ENCODE results near the gene FAS.

FAS gene

DNA sequence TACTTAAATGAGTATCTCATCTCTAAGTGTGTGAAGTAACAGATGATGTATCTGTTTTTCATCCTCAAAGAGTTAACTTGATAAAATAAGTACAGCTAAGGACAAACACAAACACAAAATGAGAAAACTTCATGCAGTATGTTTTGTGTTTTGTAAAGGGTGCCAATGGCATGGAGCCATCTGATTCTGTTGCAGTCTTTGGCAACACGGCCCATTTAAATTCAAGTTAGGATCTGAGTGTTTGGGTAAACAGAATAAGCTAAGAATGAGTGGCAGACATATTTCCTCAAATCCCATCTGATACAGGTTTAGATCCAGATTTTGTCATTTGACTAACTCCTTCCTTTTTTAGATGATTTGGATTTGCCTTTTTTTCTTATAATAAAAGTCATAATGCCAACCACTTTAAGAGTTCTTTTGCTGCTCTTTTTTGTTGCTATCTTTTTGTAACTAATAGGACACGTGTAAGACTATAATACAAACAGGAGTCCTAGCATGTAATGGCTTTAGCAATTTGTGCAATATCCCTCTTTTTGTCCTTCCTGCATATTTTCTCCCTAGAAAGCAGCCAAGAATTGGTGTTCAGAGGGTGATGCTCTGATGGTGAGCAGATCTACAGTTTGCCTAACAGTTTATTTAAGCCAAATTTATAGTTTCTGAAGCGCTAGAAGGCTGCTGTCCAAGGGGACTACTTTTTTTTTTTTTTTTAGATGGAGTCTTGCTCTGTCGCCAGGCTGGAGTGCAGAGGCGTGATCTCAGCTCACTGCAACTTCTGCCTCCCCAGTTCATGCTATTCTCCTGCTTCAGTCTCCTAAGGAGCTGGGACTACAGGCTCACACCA is 19.2 kb upstream of the FAS start:
- no peak for FAIRE-seq

DNA sequence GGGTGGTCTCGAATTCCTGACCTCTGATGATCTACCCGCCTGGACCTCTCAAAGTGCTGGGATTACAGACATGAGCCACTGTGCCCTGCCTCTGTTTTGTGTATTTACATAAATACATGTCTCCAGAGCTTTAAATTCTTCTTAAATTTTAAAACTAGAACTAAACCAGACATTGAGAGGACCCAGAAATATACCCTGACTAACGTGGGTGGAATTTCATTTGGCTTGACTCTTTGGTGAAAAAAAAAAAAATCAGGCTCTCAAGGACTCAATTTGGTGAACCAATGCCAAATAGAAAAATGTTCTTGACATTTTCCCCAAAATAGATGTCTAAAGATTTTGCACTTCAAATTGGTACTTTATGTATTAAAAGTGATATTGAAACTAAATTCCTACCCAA is 16.6 kb upstream of the FAS start:
- no peak for FAIRE-seq

- no peak for FAIRE-seq
These were observed 15.9 kb upstream of the FAS start for GRCh38 chr10:88974446-88975376.

DNA sequence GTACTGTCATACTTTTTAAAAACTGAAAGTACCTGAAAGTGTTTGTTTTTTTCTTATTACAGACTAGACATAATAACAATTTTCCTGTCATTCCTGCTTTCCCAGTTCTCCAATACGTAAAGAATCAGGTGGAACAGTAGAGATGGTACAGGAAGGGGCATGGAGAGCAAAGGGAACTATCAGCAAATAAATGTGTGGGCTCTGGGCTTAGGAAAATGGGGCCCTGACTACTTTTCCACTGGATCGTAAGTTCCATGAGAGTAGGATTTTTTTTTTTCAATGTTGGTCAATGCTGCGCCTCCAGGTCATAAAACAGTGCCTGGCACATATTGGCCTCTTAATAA is 15.2 kb upstream of the FAS start:
- no peak for FAIRE-seq

GRCh38 chr10:88978463-88978862 is 12.1 kb upstream of the FAS start:
- no peak for FAIRE-seq

DNA sequence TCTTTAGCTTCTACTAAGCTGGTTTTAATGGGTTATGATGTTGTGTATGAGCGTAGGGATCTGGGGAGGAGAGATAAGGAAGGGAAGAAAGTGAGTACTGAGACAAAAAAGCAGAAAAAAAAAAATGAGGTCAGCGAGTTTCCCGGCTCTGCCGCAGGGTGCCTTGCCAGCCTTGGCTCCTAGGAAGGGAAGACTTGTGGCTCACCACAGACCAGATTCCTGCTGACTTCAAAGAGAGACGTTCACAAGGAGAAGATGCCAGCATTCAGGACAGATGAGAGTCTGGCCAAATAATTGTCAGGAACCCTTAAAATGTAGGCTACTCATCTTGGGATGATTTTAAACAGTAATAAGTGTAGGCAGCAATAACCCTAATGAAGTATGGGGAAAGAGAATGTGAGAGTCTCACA is 11.4 kb upstream of the FAS start:
- FAIRE-seq, result no peak

- FAIRE-seq, result no peak
These were observed 11.0 kb upstream of the FAS start for GRCh38 chr10:88979603-88980002.

DNA sequence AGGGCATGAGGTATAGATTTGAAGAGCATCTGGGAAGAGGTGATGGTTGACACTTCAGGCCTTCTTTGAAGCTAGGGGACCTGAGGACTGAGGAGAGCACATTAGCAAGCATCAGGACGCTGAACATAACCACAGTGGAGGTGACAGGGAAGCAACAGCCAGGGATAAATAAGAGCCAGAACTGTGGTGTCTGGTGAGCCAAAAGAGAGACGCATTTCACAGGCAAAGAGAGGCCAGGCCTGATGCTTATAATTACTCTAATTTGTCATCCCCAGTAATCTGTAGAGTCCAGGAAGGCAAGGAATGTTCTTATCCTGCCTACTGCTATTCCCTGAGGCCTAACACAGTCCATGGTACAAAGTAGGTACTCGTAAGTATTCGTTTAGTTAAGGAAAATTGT is 10.4 kb upstream of the FAS start:
- no peak for FAIRE-seq

GRCh38 chr10:88980800-88981199 is 9.8 kb upstream of the FAS start:
- no peak for FAIRE-seq

DNA sequence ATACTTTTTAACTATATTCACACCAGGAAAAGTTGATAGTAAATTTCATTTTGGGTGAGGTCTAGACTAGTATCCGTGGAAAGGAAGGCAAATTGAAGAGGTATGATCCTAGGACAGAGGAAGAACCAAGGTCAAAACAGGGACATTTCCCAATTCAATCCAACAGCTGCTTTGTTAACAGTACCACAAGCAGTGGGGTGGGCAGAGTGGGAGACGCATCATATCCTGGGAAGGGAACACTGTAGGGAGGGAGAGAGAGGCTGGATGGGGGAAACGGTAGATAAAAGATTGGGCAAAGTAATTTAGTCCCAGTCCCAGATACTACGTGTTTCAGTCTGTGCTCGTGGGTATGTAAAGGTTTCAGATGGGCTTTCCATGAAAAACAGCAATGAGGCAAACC is 9.2 kb upstream of the FAS start:
- no peak for FAIRE-seq

GRCh38 chr10:88982366-88982765 is 8.2 kb upstream of the FAS start:
- FAIRE-seq, result no peak

DNA sequence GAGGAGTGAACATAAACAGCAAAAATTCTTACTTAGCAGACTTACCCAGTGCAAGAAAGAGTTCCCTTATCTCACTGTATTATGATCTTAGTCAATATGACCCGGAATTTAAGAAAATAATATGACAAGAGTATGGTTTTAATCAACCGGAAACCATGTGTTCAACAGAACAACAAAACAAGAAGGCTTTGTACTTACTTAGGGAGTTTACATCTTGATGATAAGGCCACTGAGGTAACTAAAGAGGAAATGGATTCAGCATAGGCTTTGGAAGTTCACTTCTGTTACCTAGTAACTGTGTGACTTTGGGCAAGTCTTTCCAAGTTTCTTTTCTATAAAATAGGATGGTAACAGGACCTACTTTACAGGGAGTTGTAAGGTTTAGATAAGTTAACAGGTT is 7.4 kb upstream of the FAS start:
- no peak for FAIRE-seq

- FAIRE-seq, result no peak
These were observed 6.7 kb upstream of the FAS start for GRCh38 chr10:88983939-88984338.

- FAIRE-seq, result no peak
These were observed 6.1 kb upstream of the FAS start for GRCh38 chr10:88984525-88984924.

- no peak for FAIRE-seq
These were observed 3.9 kb upstream of the FAS start for GRCh38 chr10:88986549-88987242.

DNA sequence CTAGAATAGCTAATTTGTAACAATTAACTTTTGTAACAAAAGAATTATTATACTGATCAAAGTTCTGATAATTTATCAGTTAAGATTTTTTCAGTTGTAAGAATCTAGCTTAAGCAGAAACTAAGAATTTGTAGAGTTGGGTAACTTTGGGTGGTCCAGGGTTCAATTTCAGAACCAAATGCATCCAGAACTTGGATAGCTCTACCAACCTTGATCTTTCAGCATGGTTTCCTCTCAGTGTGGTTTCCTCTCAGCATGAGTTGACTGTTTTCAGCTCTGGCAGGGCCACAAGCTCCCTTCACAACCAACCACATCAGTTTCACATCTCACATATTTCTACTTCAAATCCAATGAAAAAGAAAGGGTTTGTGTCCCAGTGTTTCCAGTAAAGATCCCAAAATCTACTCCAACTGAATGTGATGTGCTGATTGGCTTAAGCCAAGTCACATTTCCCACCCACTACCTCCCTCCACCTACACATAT is 3.3 kb upstream of the FAS start:
- FAIRE-seq, result no peak

GRCh38 chr10:88987840-88988239 is 2.8 kb upstream of the FAS start:
- no peak for FAIRE-seq

DNA sequence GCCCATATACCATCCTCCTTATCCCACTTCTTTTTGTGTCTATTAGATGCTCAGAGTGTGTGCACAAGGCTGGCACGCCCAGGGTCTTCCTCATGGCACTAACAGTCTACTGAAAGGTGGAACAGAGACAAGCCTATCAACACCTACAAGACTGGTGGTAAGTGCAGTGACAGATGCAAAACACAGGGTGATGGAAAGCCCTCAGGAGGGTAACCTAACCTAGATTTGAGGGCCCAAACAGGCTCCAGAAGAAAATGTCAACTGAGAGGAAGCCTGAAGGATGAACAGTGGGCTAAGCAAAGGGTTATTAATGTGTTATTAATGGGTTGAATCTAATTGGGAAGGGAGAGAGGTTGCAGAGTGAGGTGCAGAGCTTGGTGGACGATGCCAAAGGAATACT is 1.2 kb upstream of the FAS start:
- FAIRE-seq, result no peak

DNA sequence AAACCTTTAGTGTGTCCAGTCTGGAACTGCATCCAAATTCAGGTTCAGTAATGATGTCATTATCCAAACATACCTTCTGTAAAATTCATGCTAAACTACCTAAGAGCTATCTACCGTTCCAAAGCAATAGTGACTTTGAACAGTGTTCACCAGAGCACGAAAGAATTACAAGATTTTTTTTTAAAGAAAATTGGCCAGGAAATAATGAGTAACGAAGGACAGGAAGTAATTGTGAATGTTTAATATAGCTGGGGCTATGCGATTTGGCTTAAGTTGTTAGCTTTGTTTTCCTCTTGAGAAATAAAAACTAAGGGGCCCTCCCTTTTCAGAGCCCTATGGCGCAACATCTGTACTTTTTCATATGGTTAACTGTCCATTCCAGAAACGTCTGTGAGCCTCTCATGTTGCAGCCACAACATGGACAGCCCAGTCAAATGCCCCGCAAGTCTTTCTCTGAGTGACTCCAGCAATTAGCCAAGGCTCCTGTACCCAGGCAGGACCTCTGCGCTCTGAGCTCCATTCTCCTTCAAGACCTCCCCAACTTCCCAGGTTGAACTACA is 694 bp upstream of the FAS start:
- no peak for FAIRE-seq

GRCh38 chr10:88991161-88991898 is 732 bp downstream of the FAS start:
- FAIRE-seq, result no peak

GRCh38 chr10:88991899-88992320 is 1.3 kb downstream of the FAS start:
- no peak for FAIRE-seq

GRCh38 chr10:88992921-88993524 is 2.4 kb downstream of the FAS start:
- no peak for FAIRE-seq

All from TTC549 (cell line).